NCI-H460 (cell line): ENCODE measurements around the gene ART4. TPM values are rescaled to one million over a fixed set of nuclear protein-coding genes. Genes with fewer than 3 reads are reported as not detected.

Experiments used
- DNase-seq: peaks from one replicate; pipeline ENCODE4 v3.0.0-alpha.2; 2016; ENCODE audit warnings: low read depth; ENCODE audit errors: extremely low read depth
- polyA plus RNA-seq: library from polyadenylated mRNA; depleted of rRNA; stranded (reverse); fragments of >200 nt; gene quantifications from 2 replicates; pipeline ENCODE4 v1.2.3, GENCODE V29; 2014; cell fraction: nucleus; rRNA removed
- total RNA-seq: library from RNA; depleted of rRNA; stranded (reverse); fragments of >200 nt; shearing (Covaris generic); gene quantifications from 2 replicates; pipeline ENCODE4 v1.2.3, GENCODE V29; 2014; rRNA removed

The ART4 gene, protein sequence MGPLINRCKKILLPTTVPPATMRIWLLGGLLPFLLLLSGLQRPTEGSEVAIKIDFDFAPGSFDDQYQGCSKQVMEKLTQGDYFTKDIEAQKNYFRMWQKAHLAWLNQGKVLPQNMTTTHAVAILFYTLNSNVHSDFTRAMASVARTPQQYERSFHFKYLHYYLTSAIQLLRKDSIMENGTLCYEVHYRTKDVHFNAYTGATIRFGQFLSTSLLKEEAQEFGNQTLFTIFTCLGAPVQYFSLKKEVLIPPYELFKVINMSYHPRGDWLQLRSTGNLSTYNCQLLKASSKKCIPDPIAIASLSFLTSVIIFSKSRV
- total RNA-seq, result not detected in 2 replicates
- not detected in 2 replicates for polyA plus RNA-seq

DNA sequence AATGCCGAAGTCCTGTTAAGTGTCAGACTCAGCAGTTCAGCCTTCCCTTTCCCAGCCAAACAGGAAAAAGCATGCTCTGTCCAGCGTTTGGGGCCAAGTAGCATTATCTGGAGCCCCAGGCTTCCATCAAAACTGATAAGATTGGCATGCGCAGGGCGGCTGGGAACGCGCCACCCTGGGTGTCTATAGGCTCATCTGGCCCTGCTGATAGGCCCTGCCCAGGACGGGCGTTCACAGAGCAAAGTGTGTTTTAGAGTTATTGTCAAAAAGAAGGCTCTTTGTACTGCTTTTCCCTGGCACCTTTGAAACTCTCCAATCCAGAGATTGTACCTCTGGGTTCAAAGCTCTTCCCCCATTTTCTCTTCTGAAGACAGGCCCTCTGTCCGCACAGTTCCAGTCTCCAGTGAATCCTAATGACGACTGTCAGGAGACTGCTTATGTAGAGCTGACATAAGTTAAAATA is at the start of gene ART4:
Gene ART4, minus strand, starts transcription at position 102 of the 463 bp plus-strand sequence. CDS start 413 bp downstream, outside the sequence.
- DNase-seq, result no peak

DNA sequence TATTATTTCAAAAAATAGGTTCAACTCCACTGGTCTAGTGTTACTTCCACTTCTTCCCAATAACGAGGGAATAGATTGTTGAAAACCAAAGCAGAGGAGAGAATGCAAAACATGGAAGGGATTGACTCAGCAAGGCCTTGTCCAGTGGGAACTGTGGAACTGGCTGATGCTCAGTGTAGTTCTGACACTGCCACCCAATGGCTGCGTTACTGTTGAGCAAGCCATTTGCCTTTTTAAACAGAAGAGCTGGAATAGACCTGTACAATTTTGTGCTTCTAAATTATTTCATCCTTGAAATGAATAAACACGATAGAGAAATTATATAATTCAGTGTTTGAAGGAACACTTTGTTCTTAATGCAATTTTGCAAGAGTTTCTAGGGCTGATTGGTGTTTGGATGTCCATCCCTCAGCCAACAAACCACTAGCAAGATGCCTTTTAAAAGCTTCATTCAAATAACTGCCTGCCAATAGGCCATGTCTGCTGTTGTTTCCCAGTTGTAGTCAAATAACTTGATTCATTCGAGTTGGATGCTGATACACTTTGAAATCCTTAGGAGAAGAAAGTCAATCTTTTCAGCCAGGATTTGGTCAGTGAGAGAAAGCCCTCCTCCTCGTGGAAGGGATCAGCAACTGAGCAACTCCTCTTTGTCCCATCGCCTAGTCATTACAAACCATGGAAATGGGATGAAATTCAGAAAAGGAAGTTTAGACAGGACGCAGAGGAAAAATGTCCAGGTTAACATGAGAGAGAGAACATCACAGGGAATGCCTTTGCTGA is 49.6 kb upstream of the ART4 start:
- DNase-seq, result no peak

DNA sequence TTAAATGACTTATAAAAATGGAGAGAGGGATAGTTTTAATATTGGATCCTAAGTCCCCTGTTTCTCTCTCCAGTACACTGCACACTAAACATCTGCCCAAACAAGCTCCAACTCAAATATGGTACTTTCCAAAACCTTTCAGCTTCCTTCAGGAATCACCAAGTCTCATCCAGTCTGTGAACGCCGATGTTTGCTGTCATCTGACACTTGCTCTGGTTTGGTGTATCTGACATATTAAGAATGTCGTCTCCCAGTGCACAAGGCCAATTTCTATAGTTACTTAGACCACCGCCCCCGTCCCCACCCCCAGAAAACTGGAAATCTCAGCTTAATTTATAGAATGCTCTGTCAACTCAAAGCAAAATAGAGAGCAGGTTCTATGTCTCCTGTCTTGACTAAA is 47.4 kb upstream of the ART4 start:
- no peak for DNase-seq

DNA sequence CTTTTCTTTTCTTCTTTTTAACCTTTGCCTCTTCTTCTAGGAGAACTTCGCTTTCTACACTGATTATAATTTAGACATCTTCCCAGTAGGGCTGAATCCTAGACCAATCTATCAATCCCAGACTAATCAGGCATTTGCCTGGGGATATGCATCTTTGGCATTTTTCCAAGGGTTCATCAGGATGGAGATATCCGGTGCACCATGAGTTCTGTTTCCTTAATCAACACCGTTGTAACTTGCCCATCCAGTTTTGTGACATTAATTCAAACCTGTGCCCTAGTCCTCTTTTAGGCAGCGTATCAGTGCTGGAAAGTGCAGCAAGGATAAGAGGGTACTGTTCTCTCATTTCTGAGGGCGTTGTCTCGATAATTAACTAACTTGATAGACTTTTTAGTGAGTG is 42.9 kb upstream of the ART4 start:
- DNase-seq, result no peak

DNA sequence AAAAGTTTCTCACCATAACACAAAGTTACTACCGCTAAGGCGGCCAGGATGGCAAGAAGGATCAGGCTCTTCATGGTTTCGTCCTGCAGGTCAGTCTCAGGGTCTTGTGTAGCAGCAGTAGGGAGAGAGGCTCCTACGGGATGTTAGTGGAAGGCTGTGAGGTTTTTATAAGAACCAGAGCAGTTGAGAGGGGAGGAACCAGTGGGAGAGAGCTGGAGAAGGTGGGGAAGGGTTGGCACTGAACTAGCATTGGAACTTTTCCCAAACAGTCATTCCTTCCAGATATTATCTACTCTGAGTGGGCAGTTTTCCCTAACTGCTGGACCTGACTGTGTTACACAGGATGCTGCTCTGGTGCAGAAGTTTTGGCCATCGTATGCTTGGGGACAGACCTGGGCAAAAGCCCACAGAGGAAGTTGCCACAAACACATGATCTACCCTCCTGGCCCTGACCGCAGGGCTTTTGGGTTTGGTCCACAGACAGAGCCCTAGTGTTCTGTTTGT is 42.4 kb upstream of the ART4 start, which contains the start of gene MGP:
Gene MGP, minus strand, starts transcription at position 137 of the 504 bp plus-strand sequence. Its CDS starts 63 bp downstream, at position 74.
- DNase-seq, result no peak

DNA sequence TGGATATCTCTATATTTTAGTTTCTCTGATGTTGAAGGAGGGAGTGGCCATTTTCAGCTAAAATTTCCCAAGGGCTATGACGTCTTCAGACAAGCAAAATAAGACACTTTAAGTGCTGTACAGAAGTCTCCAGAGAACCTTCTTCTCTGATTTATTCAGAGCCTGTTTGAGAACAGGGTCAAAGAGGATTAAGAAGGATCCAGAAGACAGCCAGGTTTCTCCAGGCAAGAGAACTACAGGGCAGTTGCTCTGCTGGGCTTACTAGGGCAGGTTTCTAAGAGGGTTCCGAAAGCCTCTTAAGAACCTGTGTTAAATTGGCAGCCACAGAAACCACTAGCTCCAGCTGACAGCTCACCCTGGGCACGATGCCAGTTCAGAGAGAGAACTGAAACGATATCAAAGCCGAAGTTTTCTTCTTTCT is 41.1 kb upstream of the ART4 start:
- DNase-seq, result no peak

DNA sequence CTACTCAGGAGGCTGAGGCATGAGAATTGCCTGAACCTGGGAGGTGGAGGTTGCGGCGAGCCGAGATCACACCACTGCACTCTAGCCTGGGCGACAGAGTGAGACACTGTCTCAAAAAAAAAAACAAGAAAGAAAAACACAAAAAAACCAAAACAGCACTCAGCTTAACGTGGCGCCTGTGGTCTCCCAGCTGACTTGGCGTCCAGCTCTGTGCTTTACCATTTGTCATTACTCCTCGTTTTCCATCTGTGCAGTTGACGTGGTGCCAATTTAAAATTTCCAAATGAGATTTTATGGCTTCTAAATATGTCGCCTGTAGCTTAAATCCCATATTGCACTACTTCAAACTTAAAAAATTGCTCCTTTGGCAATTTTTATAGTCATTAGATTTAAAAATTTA is 40.4 kb upstream of the ART4 start:
- no peak for DNase-seq

DNA sequence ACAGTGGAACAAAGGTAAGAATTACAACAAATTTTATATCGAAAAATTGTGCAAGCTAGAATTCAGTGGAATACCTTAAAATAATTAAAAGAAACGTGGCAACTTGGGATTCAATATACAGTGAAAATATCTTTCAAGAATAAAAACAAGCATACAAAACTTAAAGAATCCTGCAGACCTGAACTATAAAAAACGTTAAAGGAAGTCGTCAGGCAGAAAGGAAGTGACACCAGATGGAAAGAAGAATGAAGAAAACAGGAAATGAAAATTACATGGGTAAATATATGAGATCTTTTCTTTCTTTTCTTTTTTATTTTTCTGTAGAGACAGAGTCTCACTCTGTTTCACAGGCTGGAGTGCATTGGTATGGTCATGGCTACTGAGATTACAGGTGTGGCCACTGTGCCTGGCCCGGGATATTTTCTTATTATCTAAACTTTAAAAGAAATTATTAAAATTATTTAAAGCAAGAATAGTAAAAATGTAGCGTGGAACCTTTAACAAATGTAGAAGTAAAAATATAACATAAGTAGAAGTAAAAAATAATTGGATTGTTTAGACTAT is 37.6 kb upstream of the ART4 start:
- no peak for DNase-seq

DNA sequence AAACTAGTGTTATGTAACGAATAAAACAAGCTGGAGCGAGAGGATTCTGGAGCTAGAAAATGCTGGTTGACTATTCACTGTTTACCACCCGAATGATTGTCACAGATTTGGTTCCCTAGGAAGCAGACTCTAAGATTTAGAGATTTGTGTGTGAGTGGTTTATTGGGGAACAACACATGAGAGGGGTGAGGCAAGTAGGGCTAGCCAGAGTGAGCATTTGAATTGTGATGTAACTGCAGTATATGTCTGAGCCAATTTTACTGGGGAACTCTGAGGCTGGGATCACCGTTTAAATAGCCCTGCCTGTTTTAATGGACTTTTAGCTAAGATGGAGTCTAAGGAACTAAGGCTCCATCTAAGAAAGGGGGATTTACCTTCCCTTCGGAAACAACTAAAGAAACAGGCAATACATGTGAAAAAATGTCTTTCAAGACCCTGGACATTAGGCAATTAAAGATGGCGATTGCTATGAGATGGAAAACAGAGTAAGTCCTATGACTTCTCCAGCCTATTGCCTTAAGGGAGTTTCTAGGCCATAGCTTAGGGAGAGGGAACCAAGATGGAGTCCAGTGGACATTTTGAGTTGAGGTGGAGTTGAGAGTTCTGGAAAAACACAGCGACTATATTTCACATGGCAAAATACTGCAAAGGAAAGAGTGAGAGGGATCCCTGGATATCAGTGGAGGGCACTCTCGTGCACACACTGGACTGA is 36.1 kb upstream of the ART4 start:
- DNase-seq, result no peak

DNA sequence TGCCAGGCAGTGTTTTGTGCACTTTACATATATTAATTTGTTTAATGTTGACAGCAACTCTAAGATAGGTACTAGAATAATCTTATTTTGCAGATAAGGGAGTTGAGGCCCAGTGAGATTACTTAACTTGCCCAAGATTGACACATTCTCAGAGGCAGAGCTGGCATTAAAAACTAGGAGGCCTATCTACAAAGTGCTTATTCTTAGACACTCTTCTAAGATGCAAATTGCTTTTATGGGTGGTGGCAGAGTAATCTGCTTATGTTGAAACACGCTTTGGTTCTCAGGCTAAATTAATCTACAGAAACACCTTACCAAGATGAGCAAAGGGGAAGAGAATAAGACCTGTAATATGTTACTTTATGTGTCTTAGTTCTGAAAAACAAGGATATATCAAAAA is 35.2 kb upstream of the ART4 start:
- no peak for DNase-seq

DNA sequence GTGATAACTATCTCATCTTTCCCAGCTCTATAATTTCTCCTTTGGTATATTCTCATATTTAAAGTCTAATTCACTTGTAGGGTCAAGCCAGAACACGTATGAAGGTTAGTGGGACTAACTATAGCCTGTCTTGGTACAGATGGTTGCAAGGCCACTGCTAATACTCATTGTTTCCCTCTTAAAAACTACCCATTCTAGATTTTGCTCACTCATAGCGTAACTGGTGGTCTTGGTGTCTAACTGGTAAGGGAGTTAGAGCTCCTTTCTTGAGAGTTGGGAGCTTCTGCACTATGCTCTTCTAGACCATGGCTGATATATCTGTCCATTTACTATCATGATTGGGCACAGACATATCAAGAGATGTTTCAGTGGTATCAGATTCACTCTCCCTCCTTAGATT is 33.5 kb upstream of the ART4 start:
- DNase-seq, result no peak

DNA sequence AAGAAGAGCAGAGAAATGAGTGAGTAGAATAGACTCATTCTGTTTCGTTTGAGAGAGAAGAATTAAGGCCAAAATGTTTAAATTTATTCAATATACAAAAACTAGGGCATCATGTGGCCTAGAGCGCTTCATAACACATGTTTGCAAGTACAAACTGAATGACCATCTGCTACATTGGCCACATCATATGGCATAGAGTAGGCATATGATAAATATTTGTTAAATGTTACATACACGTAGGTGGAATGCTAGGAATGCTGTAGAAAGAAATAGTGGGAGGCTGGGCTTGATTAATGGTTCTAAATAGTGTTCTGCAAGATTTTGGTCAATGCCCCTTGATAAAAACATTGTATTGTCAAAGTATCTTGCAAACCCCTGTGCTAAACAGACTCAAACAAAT is 31.6 kb upstream of the ART4 start:
- no peak for DNase-seq

DNA sequence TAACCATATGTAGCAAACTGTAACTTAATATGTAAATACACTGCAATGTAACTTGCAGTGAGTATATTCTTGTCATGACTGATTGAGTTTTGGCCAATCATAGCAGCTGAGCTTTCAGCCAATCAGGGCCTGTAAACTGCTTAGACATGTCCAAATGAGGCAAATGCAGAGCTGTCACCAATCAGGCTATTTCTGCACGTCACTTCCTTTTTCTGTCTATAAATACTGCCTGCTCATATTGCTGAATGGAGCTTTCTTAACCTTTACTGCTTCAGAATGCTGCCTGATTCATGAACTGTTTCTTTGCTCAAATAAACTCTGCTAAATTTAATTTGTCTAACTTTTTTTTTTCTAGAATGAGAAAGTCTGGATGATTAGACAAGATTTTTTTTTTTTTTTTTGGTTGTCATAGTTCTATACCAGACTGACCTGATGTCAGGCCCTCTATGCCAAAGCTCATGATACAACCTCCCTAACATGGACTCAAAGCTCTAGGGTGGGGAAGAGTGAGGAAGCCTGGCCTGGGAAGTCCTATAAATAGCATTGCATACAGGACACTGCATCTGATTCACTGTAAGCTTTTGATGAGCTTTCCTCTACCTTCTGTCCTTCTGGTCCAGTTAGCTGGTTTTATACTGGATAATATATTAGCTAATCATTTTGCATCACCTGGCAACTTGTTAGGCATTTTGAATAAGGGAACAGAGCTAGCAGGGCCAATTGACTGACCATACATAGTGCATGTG is 30.3 kb upstream of the ART4 start:
- DNase-seq, result no peak

DNA sequence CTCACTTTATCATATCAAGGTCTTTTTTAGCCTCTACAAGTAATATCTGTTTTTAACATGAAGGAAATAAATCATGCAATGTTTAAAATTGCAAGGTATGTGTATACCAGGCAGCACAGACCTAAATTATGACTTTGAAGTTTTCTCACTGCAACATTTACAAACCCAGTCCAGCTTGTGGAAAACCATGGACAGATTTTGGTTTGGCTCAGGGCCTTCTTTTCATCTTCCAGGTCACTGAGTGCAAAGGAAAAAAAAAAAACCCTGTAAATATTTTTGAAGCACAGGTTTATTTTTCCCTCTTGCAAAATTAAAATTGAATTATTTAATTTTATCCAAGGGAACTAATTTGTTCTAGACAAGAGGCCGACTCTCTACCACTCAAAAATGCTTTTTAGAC is 28.6 kb upstream of the ART4 start:
- DNase-seq, result no peak

DNA sequence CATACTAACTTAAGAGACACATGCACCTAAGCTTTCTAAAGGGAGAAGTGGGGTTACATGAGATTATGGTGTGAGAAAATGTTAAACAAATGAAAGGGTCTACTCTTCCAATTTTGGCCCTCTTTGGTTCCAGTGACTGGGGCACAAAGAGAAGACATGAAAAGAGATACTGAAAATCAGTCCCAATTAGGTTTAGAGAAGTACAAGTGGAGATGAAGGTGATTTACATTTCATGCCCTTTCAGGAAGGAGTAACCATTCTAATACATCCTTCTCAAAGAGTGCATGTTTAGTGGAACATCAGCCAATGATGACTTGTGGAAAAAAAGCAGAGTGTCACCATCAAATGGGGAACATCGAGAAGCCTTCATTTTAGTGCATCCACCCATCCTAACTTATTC is 27.9 kb upstream of the ART4 start:
- no peak for DNase-seq

DNA sequence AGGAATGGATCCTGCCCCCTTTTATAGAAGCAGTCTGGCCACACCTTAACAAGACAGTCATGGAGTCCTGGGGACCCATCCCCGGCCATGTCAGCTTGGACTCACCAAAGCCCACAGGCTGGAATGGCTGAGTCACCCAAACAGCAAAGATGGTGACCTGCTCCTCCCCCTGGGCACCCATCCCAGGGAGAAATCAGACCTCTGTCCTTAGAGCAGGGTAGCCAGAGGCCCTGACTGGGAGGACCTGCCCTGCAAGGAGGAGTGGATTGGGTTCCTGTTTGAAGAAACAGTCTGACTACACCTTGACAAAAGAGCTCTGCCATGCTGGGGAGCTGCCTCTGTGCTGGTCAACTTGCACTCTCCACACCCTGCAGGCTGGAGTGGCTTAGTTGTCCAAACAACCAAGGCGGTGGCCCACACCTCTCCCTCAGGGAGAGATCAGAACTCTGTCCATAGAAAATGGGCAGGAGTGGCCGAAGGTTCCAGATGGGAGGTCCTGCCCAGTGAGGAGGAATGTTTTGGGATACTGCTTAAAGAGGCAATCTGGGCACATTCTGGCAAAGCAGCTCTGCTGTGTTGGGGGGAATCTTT is 25.7 kb upstream of the ART4 start:
- DNase-seq, result no peak

DNA sequence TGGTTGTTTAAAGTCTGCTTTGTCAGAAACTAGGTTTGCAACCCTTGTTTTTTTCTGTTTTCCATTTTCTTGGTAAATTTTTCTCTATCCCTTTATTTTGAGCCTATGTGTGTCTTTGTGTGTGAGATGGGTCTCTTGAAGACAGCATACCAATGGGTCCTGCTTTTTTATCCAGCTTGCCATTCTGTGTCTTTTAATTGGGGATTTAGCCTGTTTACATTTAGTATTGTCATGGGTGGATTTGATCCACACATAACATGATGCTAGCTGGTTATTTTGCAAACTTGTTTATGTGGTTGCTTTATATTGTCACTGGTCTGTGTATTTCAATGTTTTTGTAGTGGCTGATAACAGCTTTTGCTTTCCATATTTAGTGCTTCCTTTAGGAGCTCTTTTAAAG is 17.2 kb upstream of the ART4 start:
- no peak for DNase-seq

DNA sequence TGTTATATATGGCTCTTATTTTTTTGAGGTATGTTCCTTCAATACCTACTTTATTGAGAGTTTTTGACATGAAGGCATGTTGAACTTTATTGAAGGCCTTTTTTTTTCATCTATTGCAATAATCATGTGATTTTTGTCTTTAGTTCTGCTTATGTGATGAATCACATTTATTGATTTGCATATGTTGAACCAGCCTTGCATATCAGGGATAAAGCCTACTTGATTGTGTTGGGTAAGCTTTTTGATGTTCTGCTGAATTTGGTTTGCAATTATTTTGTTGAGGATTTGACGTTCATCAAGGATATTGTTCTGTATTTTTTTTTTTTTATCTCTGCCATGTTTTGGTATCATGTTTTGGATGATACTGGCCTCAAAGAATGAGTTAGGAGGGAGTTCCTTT is 15.2 kb upstream of the ART4 start:
- no peak for DNase-seq

DNA sequence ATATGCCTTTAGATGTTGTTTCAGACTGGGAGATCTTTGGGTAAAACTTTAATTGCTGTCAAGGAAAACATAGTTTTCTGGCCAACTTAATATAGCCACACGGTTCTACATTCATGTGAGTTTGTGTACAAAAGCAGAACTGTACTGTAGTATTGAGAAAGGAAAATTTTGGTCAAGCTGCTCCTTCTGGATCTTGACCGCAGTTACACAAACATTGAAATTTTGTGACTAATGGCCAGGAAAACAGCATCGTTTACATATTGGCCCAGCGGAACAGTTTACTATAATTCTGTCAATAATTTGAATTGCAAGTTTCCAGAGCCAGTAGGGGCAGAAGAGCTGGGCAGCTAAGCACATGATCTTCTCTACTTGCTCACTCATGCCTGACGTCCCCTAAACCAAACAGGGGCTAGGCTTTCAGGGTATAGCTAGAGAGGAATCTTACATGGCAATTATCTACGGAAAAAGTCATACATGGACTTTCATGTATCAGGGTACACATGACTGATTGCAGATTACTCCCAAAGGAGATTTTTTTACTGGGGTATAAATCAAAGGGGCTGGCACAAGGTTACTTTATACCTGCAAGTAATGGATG is 11.4 kb upstream of the ART4 start:
- no peak for DNase-seq
